NCI-H774 (cell line): ENCODE data around the gene ABLIM1.

Experiments
- DNase-seq: peaks from one replicate; lab custom pipeline; 2025; lab: John Stamatoyannopoulos, UW

ABLIM1 gene

DNA sequence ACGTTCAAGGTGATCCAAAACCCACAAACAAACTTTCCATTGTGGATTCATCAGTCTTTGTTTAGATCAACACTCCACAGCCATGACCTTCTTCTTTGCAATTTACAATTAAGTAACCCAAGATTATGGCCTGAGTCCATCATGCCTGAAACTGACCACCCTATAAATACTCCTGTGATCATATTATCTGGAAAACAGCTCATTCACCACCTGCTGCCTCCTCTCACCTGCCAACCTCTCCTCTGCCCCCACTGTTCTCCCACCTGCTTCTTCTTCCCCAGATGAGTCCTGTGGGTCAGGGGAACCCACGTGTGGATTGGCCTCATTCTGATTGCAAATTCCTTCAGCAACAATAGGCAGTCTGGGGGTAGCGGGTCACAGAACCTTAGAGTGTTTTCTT lies 81.4 kb downstream of the ABLIM1 start:
- no peak for DNase-seq

GRCh38 chr10:114576132-114576487 lies 82.0 kb downstream of the ABLIM1 start:
- no peak for DNase-seq

GRCh38 chr10:114575417-114576131 lies 82.5 kb downstream of the ABLIM1 start:
- DNase-seq = no peak

DNA sequence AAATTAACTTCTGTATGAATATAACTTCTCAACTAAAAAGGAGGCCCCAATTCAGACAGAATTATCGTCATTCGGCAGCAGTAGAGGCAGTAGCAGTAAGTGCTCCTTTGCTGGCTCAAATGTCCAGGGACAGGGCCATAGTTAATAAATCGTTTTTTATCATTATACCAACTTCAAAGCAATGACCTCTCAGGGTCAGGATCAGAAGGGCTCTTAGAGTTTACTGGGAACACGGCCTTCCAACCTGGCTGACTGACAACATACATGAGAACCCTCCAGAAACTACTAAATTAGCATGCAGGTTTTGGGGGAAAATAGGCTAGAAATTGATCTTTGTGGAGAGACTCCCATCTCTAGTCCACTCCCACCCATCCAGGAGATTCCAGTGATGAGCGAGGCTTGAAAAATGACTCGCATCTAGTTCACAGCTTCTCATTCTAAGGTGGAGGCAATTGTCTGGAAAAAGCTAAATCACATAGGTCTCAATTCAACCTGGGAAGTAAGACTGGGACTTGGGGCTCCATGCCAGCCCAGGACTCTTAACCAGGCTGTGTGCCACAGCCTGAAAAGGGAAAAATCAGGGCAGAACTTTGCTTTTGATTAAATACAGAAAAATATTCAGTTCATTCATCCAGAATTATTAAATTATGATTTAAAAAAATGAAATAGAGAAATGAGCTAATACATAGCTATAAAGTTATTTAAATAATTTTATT lies 84.6 kb downstream of the ABLIM1 start:
- no peak for DNase-seq

DNA sequence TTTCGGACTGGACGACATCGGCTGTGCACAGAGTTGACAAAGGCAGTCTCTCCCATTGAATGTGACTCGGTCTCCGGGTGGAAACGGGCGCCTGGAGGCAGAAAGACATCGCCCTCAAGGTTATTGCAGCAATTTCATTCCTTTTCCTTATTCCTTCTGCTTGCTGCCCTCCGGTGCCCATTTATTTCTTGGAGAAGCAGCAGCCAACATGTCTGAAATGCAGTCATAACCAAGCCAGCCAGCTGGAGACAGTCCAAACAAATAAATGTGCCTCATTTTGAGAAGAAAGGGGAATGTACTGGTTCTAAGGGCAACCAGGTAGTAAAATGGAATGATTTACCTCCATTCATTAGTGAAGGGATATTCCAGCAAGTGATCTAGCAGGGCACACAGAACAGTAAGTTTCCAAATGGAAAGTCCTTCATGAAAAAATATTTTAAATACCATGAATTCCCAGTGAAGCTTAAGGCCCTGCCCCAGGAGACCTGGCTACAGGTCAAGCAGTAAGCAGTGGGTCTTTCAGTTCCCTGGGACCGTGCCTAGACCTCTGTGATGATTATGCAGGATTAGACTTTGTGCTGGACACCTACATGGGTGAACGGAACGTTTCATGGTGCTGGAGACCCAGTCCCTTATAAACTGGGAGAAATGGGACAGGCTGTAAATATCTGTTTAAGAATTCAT lies 86.6 kb downstream of the ABLIM1 start:
- DNase-seq = no peak

DNA sequence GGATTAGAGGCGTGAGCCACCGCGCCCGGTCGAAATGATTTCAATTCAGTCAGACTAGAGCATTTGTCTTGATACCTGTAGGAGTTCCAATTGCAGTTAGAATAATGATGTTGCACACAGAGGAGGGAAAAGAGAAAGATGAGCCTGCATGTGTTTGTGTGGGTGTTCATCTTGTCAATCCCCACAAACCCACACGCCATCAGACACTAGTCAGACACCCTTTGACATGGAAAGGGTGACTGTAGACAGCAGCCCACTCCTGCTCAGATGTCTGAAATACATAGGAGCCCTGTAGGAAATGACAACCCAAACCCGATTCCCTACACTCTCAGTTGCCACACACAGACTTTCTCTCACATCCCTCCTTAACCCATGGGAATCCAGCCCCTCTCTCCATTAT lies 92.0 kb downstream of the ABLIM1 start:
- DNase-seq = no peak

GRCh38 chr10:114565066-114565465 lies 93.0 kb downstream of the ABLIM1 start:
- no peak for DNase-seq

- no peak for DNase-seq
Measured at GRCh38 chr10:114561008-114561523, 97.0 kb downstream of the ABLIM1 start.

DNA sequence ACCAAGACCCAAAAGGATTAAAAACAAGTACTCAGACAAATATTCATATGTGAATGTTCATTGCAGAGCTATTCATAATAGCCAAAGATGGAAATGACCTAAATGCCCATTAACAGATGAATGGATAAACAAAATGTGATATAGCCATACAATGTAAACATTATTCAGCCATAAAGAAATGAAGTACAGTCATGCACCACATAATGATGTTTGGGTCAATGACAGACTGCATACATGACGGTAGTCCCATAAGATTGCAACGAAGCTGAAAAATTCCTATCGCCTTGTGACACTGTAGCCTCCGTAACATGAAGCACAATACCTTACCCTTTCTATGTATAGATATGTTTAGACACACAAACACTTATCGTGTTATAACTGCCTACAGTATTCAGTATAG lies 97.9 kb downstream of the ABLIM1 start:
- no peak for DNase-seq

DNA sequence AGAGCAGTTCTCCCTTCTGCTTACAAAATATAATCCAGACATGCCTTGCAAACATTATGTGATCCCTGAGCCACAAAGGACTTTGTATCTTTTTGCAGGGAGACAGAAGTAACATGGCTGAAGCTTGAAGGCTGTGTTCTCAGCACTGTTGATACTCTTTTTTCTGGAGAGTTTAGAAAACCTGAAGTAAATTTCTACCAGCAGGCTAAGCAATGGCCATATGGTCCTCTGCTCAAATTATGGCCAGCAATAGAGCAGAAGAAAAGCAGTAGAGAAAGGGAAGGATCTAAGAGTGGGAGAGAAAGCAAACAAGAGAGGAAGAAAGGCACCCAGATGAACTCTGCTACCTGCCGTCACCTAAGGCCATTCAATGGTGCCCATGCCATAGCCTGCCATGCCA lies 98.4 kb downstream of the ABLIM1 start:
- DNase-seq = no peak

- no peak for DNase-seq
Measured at GRCh38 chr10:114557854-114558253, 100.2 kb downstream of the ABLIM1 start.

DNA sequence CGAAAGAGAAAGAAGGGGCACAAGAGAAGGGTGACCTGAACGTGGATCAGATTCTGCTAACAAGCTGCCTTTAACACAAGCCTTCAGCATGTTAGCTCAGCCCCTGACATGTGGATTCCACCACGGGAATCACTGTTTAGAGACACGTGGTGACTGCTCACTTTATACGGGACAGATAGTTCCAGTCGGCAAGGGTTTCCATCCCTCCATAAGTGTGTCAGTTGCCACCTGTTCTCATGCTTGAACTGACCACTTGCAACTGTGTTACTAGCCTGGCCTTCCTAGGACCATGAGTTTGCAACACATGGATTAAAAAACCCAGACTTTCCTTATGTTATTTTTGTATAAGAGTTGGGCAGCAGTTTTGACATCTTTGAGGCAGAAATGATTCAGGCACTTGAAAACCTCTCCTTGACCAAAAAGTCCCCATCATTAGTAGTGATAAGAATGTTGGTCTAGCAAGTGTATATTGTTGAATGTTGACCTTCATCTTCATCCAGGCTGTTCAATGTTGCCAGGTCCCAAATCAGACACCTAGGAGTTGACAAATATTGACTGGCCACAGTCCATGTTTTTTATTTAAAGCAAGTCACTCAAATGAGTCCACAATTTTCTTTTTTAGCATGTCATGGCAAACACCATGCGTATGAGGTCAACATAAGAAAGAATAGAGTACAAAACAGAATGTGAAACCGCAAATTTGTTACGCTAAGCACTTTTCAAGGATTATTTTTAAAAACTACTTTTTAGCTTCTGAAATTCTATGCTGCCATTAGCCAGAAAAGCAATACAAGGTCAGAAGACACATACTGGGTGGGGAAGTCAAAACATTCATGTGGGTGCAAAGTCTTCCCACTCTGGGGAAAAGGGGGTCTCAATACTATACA lies 101.6 kb downstream of the ABLIM1 start:
- no peak for DNase-seq

DNA sequence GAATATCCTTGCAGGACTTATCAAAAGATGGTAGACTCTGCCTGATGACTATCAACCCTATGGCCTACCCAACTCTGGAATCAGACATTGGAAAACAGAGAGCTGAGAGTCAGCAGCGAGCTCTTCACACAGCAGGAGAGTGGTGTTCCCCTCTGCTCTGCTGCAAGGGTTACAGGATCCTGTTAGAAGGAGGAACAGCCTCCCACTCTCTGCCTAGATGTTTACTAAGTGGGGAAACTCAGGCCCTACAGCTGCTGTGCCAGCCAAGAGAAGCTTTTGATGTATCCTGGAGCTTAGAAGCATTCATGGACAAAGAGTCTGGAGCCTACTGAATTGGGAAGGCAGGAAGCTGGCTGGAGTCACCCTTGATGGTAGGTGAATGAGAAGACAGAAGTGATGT lies 104.6 kb downstream of the ABLIM1 start:
- DNase-seq = no peak

- no peak for DNase-seq
Measured at GRCh38 chr10:114552050-114552449, 106.0 kb downstream of the ABLIM1 start.

- no peak for DNase-seq
Measured at GRCh38 chr10:114551636-114551972, 106.5 kb downstream of the ABLIM1 start.

GRCh38 chr10:114550756-114551635 lies 107.1 kb downstream of the ABLIM1 start:
- peak; percentile 61 for DNase-seq

DNA sequence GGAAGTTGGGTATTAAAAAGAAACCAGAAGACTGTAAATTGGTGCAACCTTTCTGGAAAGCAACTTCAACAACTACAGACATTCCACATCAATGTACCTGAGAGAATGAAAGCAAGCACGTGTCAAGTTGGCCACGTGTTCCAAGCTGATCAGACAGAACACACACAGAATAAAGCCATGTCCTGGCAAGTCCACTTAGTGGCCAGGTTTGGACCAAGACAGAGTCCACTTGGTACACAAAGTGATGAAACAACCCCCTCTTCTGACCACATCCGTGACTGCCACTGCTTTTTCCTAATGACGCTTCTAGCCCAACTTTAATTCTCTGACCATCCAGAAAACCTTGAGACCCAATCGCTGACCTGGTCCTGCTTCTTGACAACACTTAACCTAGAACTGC lies 109.4 kb downstream of the ABLIM1 start:
- DNase-seq = peak; percentile 0

DNA sequence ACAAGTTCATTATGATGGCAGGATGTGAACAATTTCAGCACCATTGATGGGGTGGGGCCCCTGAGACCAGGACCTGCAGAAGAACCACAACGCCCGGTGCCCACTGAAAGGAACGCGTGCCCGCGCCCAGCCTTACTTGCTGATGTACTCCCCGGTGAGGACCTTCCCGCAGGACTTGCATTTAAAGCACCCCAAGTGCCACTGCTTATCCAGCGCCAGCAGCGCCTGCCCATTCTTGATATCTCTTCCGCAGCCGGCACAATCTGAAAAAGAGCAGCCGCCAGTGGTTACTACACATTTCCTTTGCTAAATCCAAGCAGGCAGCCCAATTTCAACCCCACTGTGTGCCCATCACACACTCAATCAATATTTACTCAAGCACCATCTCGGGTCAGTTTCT lies 110.6 kb downstream of the ABLIM1 start:
- DNase-seq = no peak

DNA sequence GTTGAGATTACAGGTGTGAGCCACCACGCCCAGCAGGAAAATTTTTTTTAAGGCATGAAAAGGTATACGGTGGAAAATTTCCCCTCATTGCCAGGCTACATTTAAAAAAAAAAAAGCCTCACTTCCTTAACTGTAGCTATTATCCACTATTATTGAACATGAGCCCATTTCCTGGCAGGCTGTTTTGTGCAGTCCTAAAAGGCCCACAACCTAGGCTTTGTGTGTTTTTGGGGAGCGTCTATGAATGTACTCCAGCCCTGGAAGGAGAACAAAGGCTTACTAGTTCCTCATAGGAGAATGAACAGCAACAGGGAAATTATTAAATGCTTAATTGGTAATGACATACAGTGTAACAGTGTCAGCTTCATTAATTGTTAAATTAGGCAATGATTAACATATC lies 111.0 kb downstream of the ABLIM1 start:
- DNase-seq = no peak

GRCh38 chr10:114545819-114546218 lies 112.3 kb downstream of the ABLIM1 start:
- DNase-seq = no peak

DNA sequence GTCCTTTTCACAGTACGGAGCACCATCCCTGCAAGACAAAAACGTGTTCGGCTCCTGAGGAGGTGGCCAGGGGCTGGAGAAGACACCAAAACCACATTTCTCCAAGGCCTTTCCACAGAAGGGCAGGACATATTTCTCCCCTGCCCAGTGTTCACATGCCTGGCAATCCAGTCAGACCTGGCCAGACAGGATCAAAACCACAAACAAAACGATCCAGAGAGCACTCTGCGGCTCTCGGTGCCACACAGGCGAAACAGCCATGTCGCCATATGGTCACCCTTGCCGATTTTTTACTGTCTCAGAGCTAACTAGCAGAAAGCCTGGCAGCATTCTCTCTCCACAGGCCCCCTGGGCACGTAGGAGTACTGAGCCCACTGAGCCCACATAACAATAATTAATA lies 113.0 kb downstream of the ABLIM1 start:
- DNase-seq = no peak
